Hepatocyte (in vitro differentiated cells): ENCODE results near the gene WNT1.

Experiments used
- CTCF ChIP-seq: fragments of 200-600 bp; sonication (generic); IDR thresholded peaks from 2 replicates; pipeline ENCODE4 v1.5.1; 2016; ENCODE audit warnings: antibody characterized with exemption, mild to moderate bottlenecking; ENCODE audit not compliant: poor library complexity
- EZH2 ChIP-seq: fragments of 200-600 bp; sonication (generic); IDR thresholded peaks from 2 replicates; pipeline ENCODE4 v1.6.1; 2016; ENCODE audit warnings: antibody characterized with exemption, mild to moderate bottlenecking, borderline replicate concordance
- EZH2phosphoT487 ChIP-seq: fragments of 200-600 bp; sonication (generic); IDR thresholded peaks from one replicate; pipeline ENCODE4 v1.6.1; 2018; ENCODE audit warnings: antibody characterized with exemption, mild to moderate bottlenecking, low read depth, moderate library complexity; ENCODE audit not compliant: unreplicated experiment, severe bottlenecking

GRCh38 chr12:49031573-49032161 lies 53.5 kb downstream of the WNT1 start:
- TF ChIP-seq CTCF (no peak), EZH2 (no peak), EZH2phosphoT487 (no peak)
